Endothelial cell of umbilical vein (primary cell): Measurements from ENCODE around the gene CKAP5. TPM values are rescaled to one million over a fixed set of nuclear protein-coding genes. Genes with fewer than 3 reads are reported as not detected.

Experiments
- BruUV-seq: library from RNA; stranded (reverse); fragments of 400-500 nt; replicated peaks from 2 replicates; lab custom pipeline; 2021; lab: Mats Ljungman, UMichigan
- CTCF ChIA-PET: fragments of 300-600, 350-600 bp; sonication (Branson Sonifier 250); formaldehyde crosslinking; loops from one replicate; lab custom pipeline; 2021; ENCODE audit warnings: antibody characterized with exemption, inconsistent platforms; lab: Charles Lee
- POLR2A ChIA-PET: fragments of 300-600, 350-600 bp; sonication (Branson Sonifier 250); formaldehyde crosslinking; loops from one replicate; lab custom pipeline; 2021; ENCODE audit warnings: antibody characterized with exemption, inconsistent platforms; lab: Charles Lee
- DNase-seq: peaks from one replicate; pipeline ENCODE4 v3.0.0-alpha.2; 2011; ENCODE audit warnings: low read depth, low spot score
- FAIRE-seq: peaks from 2 replicates; lab custom pipeline; 2011; peaks lifted over from hg19 to GRCh38; lab: Jason Lieb, UNC
- H2AFZ ChIP-seq: 2 replicates; pipeline ENCODE4 v1.6.0; 2012; ENCODE audit warnings: low read depth, low read length, control low read depth, inconsistent platforms
- H3K27ac ChIP-seq: 2 replicates; pipeline ENCODE4 v1.5.1; 2011; ENCODE audit warnings: low read depth, mild to moderate bottlenecking, control low read depth, low read length, moderate library complexity; ENCODE audit not compliant: insufficient read depth
- H3K27me3 ChIP-seq, 2 experiments: 2 replicates each; pipeline versions ENCODE4 v1.6.0 to v1.6.1; 2011; ENCODE audit warnings: low read length in 2 of 2, mixed read lengths in 1 of 2; ENCODE audit not compliant: control insufficient read depth in 2 of 2, insufficient read depth in 2 of 2
- H3K36me3 ChIP-seq, 2 experiments: 2 replicates in 1 of 2; 3 replicates in 1 of 2; pipeline ENCODE4 v1.5.1; 2011; ENCODE audit warnings: low read length in 2 of 2, mild to moderate bottlenecking in 1 of 2, moderate library complexity in 1 of 2; ENCODE audit not compliant: control insufficient read depth in 2 of 2, insufficient read depth in 2 of 2; ENCODE audit errors: extremely low read depth in 1 of 2
- H3K4me1 ChIP-seq: 3 replicates; pipeline ENCODE4 v1.5.1; 2011; ENCODE audit warnings: mild to moderate bottlenecking, low read length; ENCODE audit not compliant: control insufficient read depth, insufficient read depth; ENCODE audit errors: extremely low read depth
- H3K4me2 ChIP-seq: 2 replicates; pipeline ENCODE4 v1.6.1; 2011; ENCODE audit warnings: low read length, control low read depth, mixed read lengths; ENCODE audit not compliant: insufficient read depth
- H3K4me3 ChIP-seq, 3 experiments: fragments of 200-600 bp in 1 of 3; sonication (generic), shearing (Covaris generic) in 1 of 3; replicated peaks in 1 of 3; 2 replicates each; pipeline ENCODE4 v1.5.1; 2011 to 2016; ENCODE audit warnings: control low read depth in 3 of 3, low read length in 3 of 3, mild to moderate bottlenecking in 2 of 3, inconsistent platforms in 1 of 3, low read depth in 1 of 3, moderate library complexity in 1 of 3; ENCODE audit not compliant: insufficient read depth in 1 of 3
- H3K79me2 ChIP-seq: 2 replicates; pipeline ENCODE4 v1.6.0; 2012; ENCODE audit warnings: low read length, inconsistent platforms; ENCODE audit not compliant: control insufficient read depth, insufficient read depth
- H3K9ac ChIP-seq: replicated peaks from 2 replicates; pipeline ENCODE3; 2011; ENCODE audit warnings: low read length, control low read depth; ENCODE audit not compliant: insufficient read depth; ENCODE audit errors: extremely low read depth
- H3K9me1 ChIP-seq: replicated peaks from 3 replicates; pipeline ENCODE4 v1.6.0; 2011; ENCODE audit warnings: mild to moderate bottlenecking, low read length; ENCODE audit not compliant: control insufficient read depth, insufficient read depth; ENCODE audit errors: extremely low read depth
- H3K9me3 ChIP-seq: replicated peaks from 2 replicates; pipeline ENCODE4 v1.5.1; 2012; ENCODE audit warnings: low read length, inconsistent platforms; ENCODE audit not compliant: control insufficient read depth, insufficient read depth
- H4K20me1 ChIP-seq: replicated peaks from 2 replicates; pipeline ENCODE3; 2011; ENCODE audit warnings: mild to moderate bottlenecking, low read length; ENCODE audit not compliant: control insufficient read depth, insufficient read depth; ENCODE audit errors: extremely low read depth
- CTCF ChIP-seq, 2 donors: IDR thresholded peaks; 1 replicate in 1 of 2; 2 replicates in 1 of 2; pipeline ENCODE4 v1.5.1; 2011; ENCODE audit warnings: low read length in 2 of 2, mild to moderate bottlenecking in 2 of 2, moderate library complexity in 2 of 2, control low read depth in 1 of 2, inconsistent platforms in 1 of 2, low read depth in 1 of 2; ENCODE audit not compliant: insufficient read depth in 1 of 2; ENCODE audit errors: extremely low read depth in 1 of 2
- EZH2 ChIP-seq: IDR thresholded peaks from 2 replicates; pipeline ENCODE4 v1.6.1; 2012; ENCODE audit warnings: borderline replicate concordance, low read depth, mild to moderate bottlenecking, moderate library complexity, low read length, inconsistent platforms; ENCODE audit not compliant: severe bottlenecking
- FOS ChIP-seq: IDR thresholded peaks from 2 replicates; pipeline ENCODE4 v1.6.1; 2011; ENCODE audit warnings: mild to moderate bottlenecking, low read length, moderate library complexity, borderline replicate concordance; ENCODE audit not compliant: insufficient read depth
- GATA2 ChIP-seq: IDR thresholded peaks from 2 replicates; pipeline ENCODE4 v1.7.0; 2011; ENCODE audit warnings: low read depth, mild to moderate bottlenecking, moderate library complexity, mixed read lengths, low read length; ENCODE audit not compliant: insufficient read length, insufficient read depth
- JUN ChIP-seq: IDR thresholded peaks from 2 replicates; pipeline ENCODE4 v1.6.1; 2011; ENCODE audit warnings: borderline replicate concordance, low read depth; ENCODE audit not compliant: insufficient read length, insufficient read depth
- MAX ChIP-seq: IDR thresholded peaks from 2 replicates; pipeline ENCODE4 v1.6.1; 2011; ENCODE audit not compliant: insufficient read depth, insufficient read length
- MYC ChIP-seq: IDR thresholded peaks from one replicate; pipeline ENCODE4 v1.6.1; 2011; ENCODE audit warnings: mild to moderate bottlenecking, low read depth, low read length
- POLR2A ChIP-seq: IDR thresholded peaks from 2 replicates; pipeline ENCODE4 v1.6.1; 2012; ENCODE audit warnings: low read depth, mild to moderate bottlenecking, control low read depth, low read length
- POLR2AphosphoS5 ChIP-seq: IDR thresholded peaks from 2 replicates; pipeline ENCODE4 v1.6.1; 2012; ENCODE audit warnings: low read depth, mild to moderate bottlenecking, control low read depth, low read length, moderate library complexity; ENCODE audit not compliant: insufficient read depth
- dilution Hi-C: fragments of 300-500 bp; cut with MboI; formaldehyde crosslinking; loops from one replicate; pipeline ENCODE4 v1.15.0; 2019; ENCODE audit warnings: low sequenced_read_pairs; ENCODE audit not compliant: extremely low pct_ligation_motif_present
- intact Hi-C: fragments of 100-400 bp; cut with micrococcal nuclease; formaldehyde crosslinking; loops from one replicate; pipeline ENCODE4 v1.10.0; 2022
- polyA plus RNA-seq, 4 experiments: library from polyadenylated mRNA; depleted of rRNA in 3 of 4; stranded (reverse) in 3 of 4; unstranded in 1 of 4; fragments of >200 nt; gene quantifications; 2 replicates each; pipeline versions ENCODE4 v1.2.1 to v1.2.3, GENCODE V29; 2011 to 2012; ENCODE audit warnings: missing spikeins in 1 of 4
- total RNA-seq: library from RNA; stranded (reverse); gene quantifications from 2 replicates; pipeline ENCODE4 v1.2.3, GENCODE V29; 2021

Gene CKAP5
- total and polyA plus RNA-seq, 2 donors (not counting 3 experiments of a cell fraction or from before 2014, with no cell fraction given) = 47.4 to 138 TPM

DNA sequence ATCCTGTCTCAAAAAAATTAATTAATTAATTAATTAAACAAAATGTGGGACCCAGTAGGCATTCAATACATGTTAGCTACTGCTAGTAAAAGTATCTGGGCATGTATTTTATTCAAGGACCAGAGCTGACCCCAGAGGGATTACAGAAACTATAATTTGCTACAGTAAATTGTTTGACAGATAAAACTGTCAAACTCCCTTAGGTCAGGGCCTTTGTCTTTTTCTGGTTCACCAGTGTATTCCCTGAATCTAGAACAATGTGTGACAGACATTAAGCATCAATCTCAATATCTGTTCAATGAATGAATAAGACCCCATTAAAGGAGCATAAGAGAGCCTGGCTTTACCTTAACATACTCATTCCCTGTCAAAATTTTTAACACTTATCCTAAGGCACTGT, 6.0 kb downstream of the CKAP5 start:
- ChIA-PET CTCF (no interaction called here), POLR2A (no interaction called here)
- no peak for TF ChIP-seq GATA2
- no peak for TF ChIP-seq POLR2A
- TF ChIP-seq CTCF (IDR thresholded peaks at IDR 0.05; ENCODE audit: extremely low read depth in 1 of 2, insufficient read depth in 1 of 2, low read depth in 1 of 2, low read length in 2 of 2) = no peak
- no peak for TF ChIP-seq POLR2AphosphoS5
- no peak for TF ChIP-seq MAX
- TF ChIP-seq MYC = no peak
- TF ChIP-seq EZH2 = no peak
- TF ChIP-seq JUN = no peak
- no peak for TF ChIP-seq FOS
- Histone ChIP-seq H2AFZ (no peak overlapping the region), H3K4me2 (no peak overlapping the region), H3K4me3 (no peak overlapping the region), H3K27ac (no peak overlapping the region), H3K79me2 (peaks cover 98% of the 10 kb centered on the region), H3K4me1 (peaks cover 10% of the 10 kb centered on the region), H3K27me3 (no peaks in the 10 kb centered on the region), H4K20me1 (peaks cover 4% of the 10 kb centered on the region), H3K9me3 (no peaks in the 10 kb centered on the region), H3K9me1 (no peaks in the 10 kb centered on the region), H3K9ac (no peak overlapping the region), H3K36me3 (peaks cover 0 to 2% of the 10 kb centered on the region in 2 experiments)
- intact Hi-C loops (no loop called here), dilution Hi-C loops (no loop called here)
- no TSS peak for BruUV-seq
- FAIRE-seq = no peak
- no peak for DNase-seq
